LNCaP clone FGC (cell line): ENCODE data around the gene UNC45B.
"Not testable (repeated sequence)": the region's sequence is repeated elsewhere in the genome, so short reads cannot be mapped to it uniquely, and the experiment has no call there.

ENCODE experiments used
- DNase-seq: peaks from one replicate; pipeline ENCODE4 v3.0.0-alpha.2; 2011; ENCODE audit warnings: low read depth
- H3K4me3 ChIP-seq: 2 replicates; pipeline ENCODE4 v1.5.1; 2011; ENCODE audit warnings: mild to moderate bottlenecking, low read depth, low read length, control low read depth
- CTCF ChIP-seq: IDR thresholded peaks from 2 replicates; pipeline ENCODE4 v1.5.1; 2012; ENCODE audit warnings: mild to moderate bottlenecking; ENCODE audit not compliant: control insufficient read depth, insufficient read depth; ENCODE audit errors: extremely low read depth

The UNC45B gene

GRCh38 chr17:35141681-35142466 is 5.7 kb upstream of the UNC45B start, which contains the start of gene NLE1:
Gene NLE1 (minus strand): TSS chr17:35142303. CDS start chr17:35142275, 28 bp downstream.
- TF ChIP-seq CTCF, result peak; percentile 97
- H3K4me3 ChIP-seq, result peak within 1 kb of the TSS; percentile 98
- DNase-seq, result peak; percentile 56

GRCh38 chr17:35142467-35142796 is 5.2 kb upstream of the UNC45B start:
- no peak for TF ChIP-seq CTCF
- no peak for DNase-seq
- H3K4me3 ChIP-seq, result peak overlapping the region; percentile 98; the same call in 1 of the 2 replicates

GRCh38 chr17:35144840-35145239 is 2.8 kb upstream of the UNC45B start:
- no peak for DNase-seq
- no peak for TF ChIP-seq CTCF

GRCh38 chr17:35146214-35146833 is 1.3 kb upstream of the UNC45B start:
- DNase-seq, result no peak
- no peak overlapping the region for H3K4me3 ChIP-seq
- no peak for TF ChIP-seq CTCF

More at GRCh38 chr17:35144840-35145239, 2.8 kb upstream of the UNC45B start:
- no peak overlapping the region for H3K4me3 ChIP-seq

GRCh38 chr17:35148144-35148543 is 527 bp downstream of the UNC45B start:
- DNase-seq, result no peak
- TF ChIP-seq CTCF, result no peak
- no peak overlapping the region for H3K4me3 ChIP-seq

GRCh38 chr17:35149941-35150340 is 2.3 kb downstream of the UNC45B start:
- DNase-seq, result no peak
- H3K4me3 ChIP-seq, result no peak overlapping the region
- TF ChIP-seq CTCF, result no peak

GRCh38 chr17:35151080-35151479 is 3.5 kb downstream of the UNC45B start:
- H3K4me3 ChIP-seq, DNase-seq: not testable (repeated sequence)
